Thyroid gland (tissue), 4 donors: ENCODE data around the gene PFKM.

Experiments used
- POLR2A ChIP-seq, 2 donors: fragments of 450-650 bp; IDR thresholded peaks; one replicate each; pipeline ENCODE4 v1.6.1; 2017; ENCODE audit warnings: antibody characterized with exemption in 2 of 2, mild to moderate bottlenecking in 2 of 2, moderate library complexity in 1 of 2
- TF ChIP-seq, protein P1 (sequence below), 6 experiments: fragments of 200-600 bp in 3 of 6; fragments of 450-650 bp in 3 of 6; sonication (generic) in 3 of 6; IDR thresholded peaks; one replicate each; pipeline ENCODE4 v1.5.1; 2016 to 2019; ENCODE audit warnings: antibody characterized with exemption in 6 of 6, mild to moderate bottlenecking in 2 of 6, inconsistent platforms in 1 of 6, moderate library complexity in 1 of 6

DNA sequence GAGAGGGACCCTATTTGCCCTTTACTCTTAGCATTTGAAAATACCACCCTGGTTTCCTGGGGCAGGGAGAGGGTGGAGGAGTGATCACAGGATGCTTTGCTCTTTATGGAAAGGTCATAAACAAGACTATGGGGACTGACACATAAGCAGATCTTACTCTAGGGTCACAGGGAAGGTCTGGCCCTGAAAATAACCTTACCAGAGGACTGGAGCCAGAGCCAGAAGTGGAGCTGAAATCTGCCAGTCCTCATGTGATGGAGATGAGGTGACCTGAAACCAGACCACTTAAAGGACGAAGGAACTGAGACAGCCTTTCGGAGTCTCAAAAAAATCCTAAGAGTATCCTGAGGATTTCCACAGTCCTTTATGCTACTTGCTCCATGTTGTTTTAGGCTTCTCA is 12.4 kb downstream of the PFKM start:
- TF ChIP-seq, protein P1, sequence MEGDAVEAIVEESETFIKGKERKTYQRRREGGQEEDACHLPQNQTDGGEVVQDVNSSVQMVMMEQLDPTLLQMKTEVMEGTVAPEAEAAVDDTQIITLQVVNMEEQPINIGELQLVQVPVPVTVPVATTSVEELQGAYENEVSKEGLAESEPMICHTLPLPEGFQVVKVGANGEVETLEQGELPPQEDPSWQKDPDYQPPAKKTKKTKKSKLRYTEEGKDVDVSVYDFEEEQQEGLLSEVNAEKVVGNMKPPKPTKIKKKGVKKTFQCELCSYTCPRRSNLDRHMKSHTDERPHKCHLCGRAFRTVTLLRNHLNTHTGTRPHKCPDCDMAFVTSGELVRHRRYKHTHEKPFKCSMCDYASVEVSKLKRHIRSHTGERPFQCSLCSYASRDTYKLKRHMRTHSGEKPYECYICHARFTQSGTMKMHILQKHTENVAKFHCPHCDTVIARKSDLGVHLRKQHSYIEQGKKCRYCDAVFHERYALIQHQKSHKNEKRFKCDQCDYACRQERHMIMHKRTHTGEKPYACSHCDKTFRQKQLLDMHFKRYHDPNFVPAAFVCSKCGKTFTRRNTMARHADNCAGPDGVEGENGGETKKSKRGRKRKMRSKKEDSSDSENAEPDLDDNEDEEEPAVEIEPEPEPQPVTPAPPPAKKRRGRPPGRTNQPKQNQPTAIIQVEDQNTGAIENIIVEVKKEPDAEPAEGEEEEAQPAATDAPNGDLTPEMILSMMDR (IDR thresholded peaks at IDR 0.05), result no peak
- no peak for TF ChIP-seq POLR2A (IDR thresholded peaks at IDR 0.05)
